H1 (cell line): ENCODE measurements around the gene ATL3. TPM values are rescaled to one million over a fixed set of nuclear protein-coding genes. Genes with fewer than 3 reads are reported as not detected.
A peak's percentile ranks its signal among the peaks of the same experiment; 100 is the strongest.

Source experiments
- CTCF ChIA-PET: fragments of 300-600 bp; sonication (Branson Sonifier 250); formaldehyde crosslinking; loops from one replicate; lab custom pipeline; 2021; ENCODE audit not compliant: partially characterized antibody; lab: Charles Lee
- POLR2A ChIA-PET: fragments of 300-600 bp; sonication (Branson Sonifier 250); formaldehyde crosslinking; loops from one replicate; lab custom pipeline; 2021; ENCODE audit warnings: inconsistent platforms; ENCODE audit not compliant: partially characterized antibody; lab: Charles Lee
- DNase-seq, 2 experiments: peaks; one replicate each; pipeline versions ENCODE4 v3.0.0 to v3.0.0-alpha.2; 2010 to 2022; ENCODE audit warnings: low spot score in 2 of 2, low read depth in 1 of 2, mixed read lengths in 1 of 2
- FAIRE-seq: peaks from 2 replicates; lab custom pipeline; 2011; peaks lifted over from hg19 to GRCh38; lab: Jason Lieb, UNC
- H2AFZ ChIP-seq: 2 replicates; pipeline ENCODE4 v1.8.1; 2012; ENCODE audit warnings: low read length, inconsistent platforms
- H2AK5ac ChIP-seq: 2 replicates; pipeline ENCODE4 v1.6.1; 2013; ENCODE audit warnings: low read depth, low read length
- H2BK120ac ChIP-seq: replicated peaks from 2 replicates; pipeline ENCODE3; 2013; ENCODE audit warnings: low read depth, low read length, inconsistent platforms
- H2BK12ac ChIP-seq: 2 replicates; pipeline ENCODE4 v1.6.1; 2013; ENCODE audit warnings: low read depth, low read length
- H2BK15ac ChIP-seq: 2 replicates; pipeline ENCODE4 v1.6.1; 2013; ENCODE audit warnings: low read length
- H2BK20ac ChIP-seq: 2 replicates; pipeline ENCODE4 v1.6.1; 2013; ENCODE audit warnings: low read length
- H2BK5ac ChIP-seq: 2 replicates; pipeline ENCODE4 v1.6.1; 2013; ENCODE audit warnings: low read depth, low read length
- H3K14ac ChIP-seq: 2 replicates; pipeline ENCODE4 v1.6.1; 2013; ENCODE audit warnings: inconsistent platforms; ENCODE audit not compliant: insufficient read length
- H3K18ac ChIP-seq: 2 replicates; pipeline ENCODE4 v1.6.1; 2013; ENCODE audit warnings: low read length; ENCODE audit errors: extremely low read depth
- H3K23ac ChIP-seq: 2 replicates; pipeline ENCODE4 v1.6.1; 2013; ENCODE audit warnings: inconsistent platforms; ENCODE audit not compliant: insufficient read length
- H3K23me2 ChIP-seq: 2 replicates; pipeline ENCODE4 v1.6.1; 2013; ENCODE audit warnings: low read depth, low read length
- H3K27ac ChIP-seq: 2 replicates; pipeline ENCODE4 v1.6.1; 2011; ENCODE audit warnings: low read depth, low read length, inconsistent platforms
- H3K27me3 ChIP-seq, 4 experiments: replicated peaks in 1 of 4; 1 replicate in 1 of 4; 2 replicates in 3 of 4; pipeline versions ENCODE4 v1.6.1 to v1.8.1; 2011 to 2013; ENCODE audit warnings: low read length in 3 of 4, mild to moderate bottlenecking in 3 of 4, inconsistent platforms in 2 of 4, mixed read lengths in 2 of 4, moderate library complexity in 1 of 4; ENCODE audit not compliant: control insufficient read depth in 3 of 4, insufficient read depth in 3 of 4; ENCODE audit errors: extremely low read depth in 1 of 4
- H3K36me3 ChIP-seq, 4 experiments: 2 replicates each; pipeline versions ENCODE4 v1.6.1 to v1.8.1; 2011 to 2013; ENCODE audit warnings: mild to moderate bottlenecking in 4 of 4, low read length in 3 of 4, moderate library complexity in 2 of 4, control low read depth in 1 of 4, inconsistent platforms in 1 of 4; ENCODE audit not compliant: insufficient read depth in 4 of 4, control insufficient read depth in 2 of 4
- H3K4ac ChIP-seq: replicated peaks from 2 replicates; pipeline ENCODE3; 2013; ENCODE audit warnings: low read length, low read depth, mixed read lengths, inconsistent platforms; ENCODE audit not compliant: insufficient read length
- H3K4me1 ChIP-seq, 4 experiments: replicated peaks in 1 of 4; 1 replicate in 1 of 4; 2 replicates in 3 of 4; pipeline versions ENCODE4 v1.6.1 to v1.8.1; 2011 to 2013; ENCODE audit warnings: low read length in 3 of 4, inconsistent platforms in 2 of 4, mixed read lengths in 1 of 4; ENCODE audit not compliant: insufficient read depth in 4 of 4, control insufficient read depth in 3 of 4
- H3K4me2 ChIP-seq, 2 experiments: 2 replicates each; pipeline versions ENCODE4 v1.6.1 to v1.8.1; 2011 to 2013; ENCODE audit warnings: low read depth in 2 of 2, low read length in 2 of 2, control low read depth in 1 of 2, inconsistent platforms in 1 of 2, mild to moderate bottlenecking in 1 of 2; ENCODE audit not compliant: insufficient read depth in 1 of 2
- H3K4me3 ChIP-seq, 4 experiments: fragments of 200-600, 300-600 bp in 1 of 4; sonication (generic), shearing (Covaris generic), sonication (Bioruptor Twin) in 1 of 4; 2 replicates each; pipeline versions ENCODE4 v1.5.1 to v1.8.1; 2011 to 2016; ENCODE audit warnings: low read length in 4 of 4, low read depth in 3 of 4, control low read depth in 2 of 4, inconsistent platforms in 2 of 4, mild to moderate bottlenecking in 2 of 4, mixed read lengths in 1 of 4, moderate library complexity in 1 of 4; ENCODE audit not compliant: insufficient read depth in 2 of 4; ENCODE audit errors: extremely low read depth in 1 of 4
- H3K56ac ChIP-seq: replicated peaks from 2 replicates; pipeline ENCODE3; 2013; ENCODE audit warnings: low read depth, mild to moderate bottlenecking, mixed read lengths, low read length, inconsistent platforms; ENCODE audit not compliant: insufficient read length
- H3K79me1 ChIP-seq: 2 replicates; pipeline ENCODE4 v1.6.1; 2013; ENCODE audit warnings: low read depth, low read length, control low read depth
- H3K79me2 ChIP-seq, 2 experiments: 2 replicates each; pipeline versions ENCODE4 v1.6.1 to v1.8.1; 2012 to 2013; ENCODE audit warnings: low read length in 2 of 2, mild to moderate bottlenecking in 2 of 2, inconsistent platforms in 1 of 2; ENCODE audit not compliant: insufficient read depth in 2 of 2, control insufficient read depth in 1 of 2
- H3K9ac ChIP-seq, 4 experiments: replicated peaks in 1 of 4; 1 replicate in 1 of 4; 2 replicates in 3 of 4; pipeline versions ENCODE4 v1.6.1 to v1.8.1; 2011 to 2013; ENCODE audit warnings: low read depth in 3 of 4, low read length in 3 of 4, control low read depth in 2 of 4, mild to moderate bottlenecking in 2 of 4, moderate library complexity in 2 of 4, inconsistent platforms in 1 of 4; ENCODE audit errors: extremely low read depth in 1 of 4
- H3K9me3 ChIP-seq, 2 experiments: 2 replicates each; pipeline versions ENCODE4 v1.6.1 to v1.8.1; 2012 to 2013; ENCODE audit warnings: mild to moderate bottlenecking in 2 of 2, moderate library complexity in 2 of 2, control low read depth in 1 of 2, inconsistent platforms in 1 of 2, low read depth in 1 of 2, low read length in 1 of 2, mixed read lengths in 1 of 2; ENCODE audit not compliant: insufficient read depth in 2 of 2
- H4K20me1 ChIP-seq, 2 experiments: replicated peaks in 1 of 2; 2 replicates each; pipeline versions ENCODE3 to v1.8.1; 2011 to 2013; ENCODE audit warnings: inconsistent platforms in 2 of 2, low read length in 2 of 2, mild to moderate bottlenecking in 1 of 2; ENCODE audit not compliant: insufficient read depth in 2 of 2, control insufficient read depth in 1 of 2
- H4K5ac ChIP-seq: 2 replicates; pipeline ENCODE4 v1.6.1; 2013; ENCODE audit warnings: low read length, low read depth, mixed read lengths, inconsistent platforms; ENCODE audit not compliant: insufficient read length
- H4K8ac ChIP-seq: 2 replicates; pipeline ENCODE4 v1.8.0; 2013; ENCODE audit warnings: mild to moderate bottlenecking, moderate library complexity, low read length, inconsistent platforms; ENCODE audit not compliant: insufficient read depth; ENCODE audit errors: extremely low read depth
- H4K91ac ChIP-seq: replicated peaks from 2 replicates; pipeline ENCODE3; 2013; ENCODE audit warnings: low read length, mixed read lengths, inconsistent platforms; ENCODE audit not compliant: insufficient read length
- GTF2F1 ChIP-seq: IDR thresholded peaks from 2 replicates; pipeline ENCODE4 v1.6.1; 2012; ENCODE audit warnings: low read depth, low read length, improper control_type of control experiment, borderline replicate concordance
- SIN3A ChIP-seq, 2 experiments: IDR thresholded peaks in 1 of 2; conservative IDR thresholded peaks in 1 of 2; 2 replicates each; pipeline ENCODE4 v1.6.1; 2011 to 2012; ENCODE audit warnings: low read length in 2 of 2, improper control_type of control experiment in 1 of 2, low read depth in 1 of 2, mild to moderate bottlenecking in 1 of 2
- SRF ChIP-seq: IDR thresholded peaks from 2 replicates; pipeline ENCODE4 v1.6.1; 2011; ENCODE audit warnings: mild to moderate bottlenecking, low read depth, low read length, moderate library complexity
- TAF7 ChIP-seq: optimal IDR thresholded peaks from 2 replicates; pipeline ENCODE3; 2011; ENCODE audit warnings: low read depth, mild to moderate bottlenecking, inconsistent platforms, low read length, moderate library complexity, borderline replicate concordance
- TCF12 ChIP-seq: IDR thresholded peaks from 2 replicates; pipeline ENCODE4 v1.6.1; 2011; ENCODE audit warnings: low read depth, mild to moderate bottlenecking, low read length
- WGBS, 2 experiments: shearing (Covaris generic) in 1 of 2; methylation state at CpG; one replicate each; pipeline versions ENCODE4 v1.1.6 to v1.1.7; 2013 to 2015; ENCODE audit warnings: low lambda C conversion rate in 2 of 2, mixed read lengths in 2 of 2, inconsistent platforms in 1 of 2, low coverage in 1 of 2, missing lambda C conversion rate in 1 of 2; ENCODE audit not compliant: insufficient replicate concordance in 2 of 2, insufficient coverage in 1 of 2, insufficient read length in 1 of 2; ENCODE audit errors: extremely low coverage in 1 of 2, missing lambda C conversion rate in 1 of 2; 5-methylcytosine and 5-hydroxymethylcytosine counted together
- polyA plus RNA-seq, 7 experiments: library from polyadenylated mRNA; depleted of rRNA in 3 of 7; stranded (reverse) in 5 of 7; unstranded in 2 of 7; fragments of >200 nt in 5 of 7; fragments of 200-250 nt in 2 of 7; gene quantifications; 1 replicate in 5 of 7; 2 replicates in 1 of 7; 4 replicates in 1 of 7; pipeline versions ENCODE4 v1.2.1 to v1.2.3, GENCODE V29; 2011 to 2013; ENCODE audit warnings: missing spikeins in 2 of 7, mixed read lengths in 2 of 7
- total RNA-seq: library from RNA; stranded (reverse); fragmentation: NEBNext Ultra II Directional; extraction: Animal tissue kit (Norgen Biotek cat#: 25700); gene quantifications from 2 replicates; pipeline ENCODE4 v1.2.1, GENCODE V29; 2021

The ATL3 gene
- total and polyA plus RNA-seq, 2 of the 8 experiments (the other 6 are each of a cell fraction or from before 2014, with no cell fraction given): 7.8 to 24.5 TPM

GRCh38 chr11:63608353-63609345 is 62.5 kb downstream of the ATL3 start:
- no peaks in the 10 kb centered on the region for H4K20me1 ChIP-seq
- no peak overlapping the region for H4K5ac ChIP-seq
- no peaks in the 10 kb centered on the region for H3K27me3 ChIP-seq
- H2BK5ac ChIP-seq: peak overlapping the region; percentile 52; the same call in 1 of the 2 replicates
- H3K4me2 ChIP-seq: no peak overlapping the region
- H3K4ac ChIP-seq: no peak overlapping the region
- no peak overlapping the region for H3K56ac ChIP-seq
- H3K36me3 ChIP-seq: no peaks in the 10 kb centered on the region
- peak overlapping the region; percentile 71 for H4K91ac ChIP-seq
- H4K8ac ChIP-seq: no peak overlapping the region
- 86% methylated on average over 11 of the region's 11 CpGs; no CpG with 5 or more reads in 1 of the 2 experiments for WGBS, 2 experiments
- H2BK120ac ChIP-seq: no peak overlapping the region
- H3K79me2 ChIP-seq: peaks cover 12 to 83% of the 10 kb centered on the region in 2 experiments
- no peak overlapping the region; the same call in none of the 2 replicates for H2BK12ac ChIP-seq
- no peak overlapping the region for H2AFZ ChIP-seq
- H3K4me1 ChIP-seq: peaks cover 12 to 31% (median 15%) of the 10 kb centered on the region in 4 experiments
- H3K9ac ChIP-seq: no peak overlapping the region
- ChIA-PET CTCF (interaction anchor here (1.0 to 4.3 kb wide), 4 partner anchors 20 to 130 kb away, joined by 3 to 16 read pairs (median 8); no protein-coding TSS in a partner anchor), POLR2A (interaction anchor here (1.5 to 1.7 kb wide), 2 partner anchors 11 to 13 kb away, joined by 3 to 5 read pairs; no protein-coding TSS in a partner anchor)
- H2BK20ac ChIP-seq: no peak overlapping the region
- H2BK15ac ChIP-seq: no peak overlapping the region; the same call in 1 of the 2 replicates
- peak overlapping the region; percentile 69; the same call in 1 of the 2 replicates for H2AK5ac ChIP-seq
- FAIRE-seq: no peak
- peaks cover 16% of the 10 kb centered on the region; the same call in 1 of the 2 replicates for H3K79me1 ChIP-seq
- H3K18ac ChIP-seq: no peak overlapping the region
- no peak for DNase-seq
- no peak for TF ChIP-seq TCF12
- TF ChIP-seq SIN3A (conservative IDR thresholded peaks at IDR 0.05 in 1 of 2, IDR thresholded peaks at IDR 0.05 in 1 of 2; ENCODE audit: low read depth in 1 of 2, low read length in 2 of 2): no peak
- no peak for TF ChIP-seq TAF7
- TF ChIP-seq SRF: no peak
- no peak for TF ChIP-seq GTF2F1
- no peak overlapping the region for H3K14ac ChIP-seq
- no peak overlapping the region for H3K23ac ChIP-seq
- no peak overlapping the region for H3K4me3 ChIP-seq
- H3K23me2 ChIP-seq: peaks cover 4% of the 10 kb centered on the region; the same call in 1 of the 2 replicates
- H3K27ac ChIP-seq: no peak overlapping the region
- no peaks in the 10 kb centered on the region for H3K9me3 ChIP-seq
